Ascending aorta (tissue), 2 donors: ENCODE results near the gene FAM234A. TPM values are rescaled to one million over a fixed set of nuclear protein-coding genes. Genes with fewer than 3 reads are reported as not detected.

Source experiments
- DNase-seq, 2 donors: peaks; one replicate each; pipeline ENCODE4 v3.0.0-alpha.2; 2019; ENCODE audit warnings: low spot score in 2 of 2
- H3K27ac ChIP-seq, 2 donors: fragments of 200-600 bp; sonication (generic); one replicate each; pipeline ENCODE4 v1.5.1; 2016 to 2017; ENCODE audit warnings: mild to moderate bottlenecking in 1 of 2
- H3K27me3 ChIP-seq: fragments of 200-600 bp; sonication (generic); one replicate; pipeline ENCODE4 v1.5.1; 2017
- H3K36me3 ChIP-seq, 2 donors: fragments of 200-600 bp; sonication (generic); one replicate each; pipeline ENCODE4 v1.5.1; 2016
- H3K4me1 ChIP-seq, 2 donors: fragments of 200-600 bp; sonication (generic); one replicate each; pipeline ENCODE4 v1.5.1; 2016 to 2017; ENCODE audit warnings: mild to moderate bottlenecking in 1 of 2
- H3K4me3 ChIP-seq, 2 donors: fragments of 200-600 bp; sonication (generic); one replicate each; pipeline ENCODE4 v1.5.1; 2016 to 2017; ENCODE audit warnings: mild to moderate bottlenecking in 1 of 2
- H3K9me3 ChIP-seq, 2 donors: fragments of 200-600 bp; sonication (generic); one replicate each; pipeline ENCODE4 v1.5.1; 2016
- CTCF ChIP-seq, 3 experiments: fragments of 200-600 bp in 2 of 3; fragments of 450-650 bp in 1 of 3; sonication (generic) in 2 of 3; IDR thresholded peaks; one replicate each; pipeline ENCODE4 v1.5.1; 2016 to 2019; ENCODE audit warnings: antibody characterized with exemption in 3 of 3, mild to moderate bottlenecking in 1 of 3, moderate library complexity in 1 of 3
- intact Hi-C: fragments of 100-400 bp; cut with DNase I; formaldehyde crosslinking; loops from one replicate; pipeline ENCODE4 v1.15.1; 2023
- total RNA-seq: library from RNA; depleted of rRNA; stranded (reverse); fragments of >200 nt; gene quantifications from one replicate; pipeline ENCODE4 v1.1.0, GENCODE V29; 2016

Gene FAM234A
- total RNA-seq, 1 donor from 2014 or later = 67.7 TPM

GRCh38 chr16:282491-282890, 47.9 kb downstream of the FAM234A start:
- Histone ChIP-seq H3K27ac (no peak overlapping the region), H3K27me3 (peaks cover 11% of the 10 kb centered on the region), H3K36me3 (peaks cover 11 to 12% of the 10 kb centered on the region in 2 donors), H3K9me3 (no peaks in the 10 kb centered on the region), H3K4me3 (no peak overlapping the region), H3K4me1 (peaks cover 4 to 5% of the 10 kb centered on the region in 2 donors)
- intact Hi-C loops = no loop called here
- no peak for DNase-seq
- no peak for TF ChIP-seq CTCF (IDR thresholded peaks at IDR 0.05)

GRCh38 chr16:283033-283805, 48.6 kb downstream of the FAM234A start, which contains the start of gene PDIA2:
PDIA2 (plus strand) TSS chr16:283164; CDS start chr16:283170, 6 bp downstream.
- peaks cover 4 to 5% of the 10 kb centered on the region in 2 donors for H3K4me1 ChIP-seq
- intact Hi-C loops = no loop called here
- H3K27me3 ChIP-seq = peaks cover 11% of the 10 kb centered on the region
- DNase-seq = no peak
- no peak for TF ChIP-seq CTCF (IDR thresholded peaks at IDR 0.05)
- no peak within 1 kb of the TSS for H3K27ac ChIP-seq
- no peak within 1 kb of the TSS for H3K4me3 ChIP-seq
- H3K36me3 ChIP-seq = peaks cover 18 to 19% of the 10 kb centered on the region in 2 donors
- H3K9me3 ChIP-seq = no peaks in the 10 kb centered on the region

- H3K27ac ChIP-seq = no peak overlapping the region
- intact Hi-C loops = no loop called here
- no peaks in the 10 kb centered on the region for H3K9me3 ChIP-seq
- H3K27me3 ChIP-seq = peaks cover 11% of the 10 kb centered on the region
- no peak overlapping the region for H3K4me3 ChIP-seq
- DNase-seq = no peak
- TF ChIP-seq CTCF (IDR thresholded peaks at IDR 0.05) = no peak
- peaks cover 4 to 5% of the 10 kb centered on the region in 2 donors for H3K4me1 ChIP-seq
- peaks cover 31% of the 10 kb centered on the region in 2 donors for H3K36me3 ChIP-seq
Measured at GRCh38 chr16:284204-285120, 49.8 kb downstream of the FAM234A start.

- H3K27me3 ChIP-seq = peaks cover 8% of the 10 kb centered on the region
- intact Hi-C loops = no loop called here
- no peaks in the 10 kb centered on the region for H3K9me3 ChIP-seq
- TF ChIP-seq CTCF (IDR thresholded peaks at IDR 0.05) = no peak
- no peak overlapping the region for H3K4me3 ChIP-seq
- H3K36me3 ChIP-seq = peaks cover 36 to 40% of the 10 kb centered on the region in 2 donors
- peaks cover 4 to 5% of the 10 kb centered on the region in 2 donors for H3K4me1 ChIP-seq
- no peak overlapping the region for H3K27ac ChIP-seq
- DNase-seq = no peak
Measured at GRCh38 chr16:285146-286055, 50.8 kb downstream of the FAM234A start.
